Activated T-cell treated with anti-CD3 and anti-CD28 coated beads, Interleukin-2, amount 50 U/mL, for 24 hours (primary cell): ENCODE results near the gene SALL3.
"Not testable (repeated sequence)": the region's sequence is repeated elsewhere in the genome, so short reads cannot be mapped to it uniquely, and the experiment has no call there.

Experiments
- DNase-seq: peaks from one replicate; pipeline ENCODE4 v3.0.0-alpha.2; 2020
- H3K27ac Mint-ChIP-seq: 2 replicates; pipeline ENCODE4 v1.8.0; 2020; ENCODE audit warnings: mild to moderate bottlenecking, mixed read lengths
- H3K27me3 Mint-ChIP-seq: 2 replicates; pipeline ENCODE4 v1.8.0; 2020; ENCODE audit warnings: mixed read lengths
- H3K36me3 Mint-ChIP-seq: 2 replicates; pipeline ENCODE4 v1.8.0; 2020; ENCODE audit warnings: low read depth, mixed read lengths
- H3K4me1 Mint-ChIP-seq: 2 replicates; pipeline ENCODE4 v1.8.0; 2020; ENCODE audit warnings: low read depth, mixed read lengths
- H3K4me3 Mint-ChIP-seq: 2 replicates; pipeline ENCODE4 v1.8.0; 2020; ENCODE audit warnings: mild to moderate bottlenecking, moderate library complexity, mixed read lengths
- H3K9me3 Mint-ChIP-seq: 2 replicates; pipeline ENCODE4 v1.8.0; 2020; ENCODE audit warnings: mixed read lengths

SALL3 gene

GRCh38 chr18:78949216-78949615 is 30.4 kb upstream of the SALL3 start:
- DNase-seq: no peak
- Mint-ChIP-seq H3K9me3 (peaks cover 5% of the 10 kb centered on the region), H3K36me3 (no peaks in the 10 kb centered on the region), H3K4me1 (no peaks in the 10 kb centered on the region), H3K27me3 (peaks cover 26% of the 10 kb centered on the region), H3K4me3 (no peak overlapping the region), H3K27ac (no peak overlapping the region)

- no peaks in the 10 kb centered on the region for H3K36me3 Mint-ChIP-seq
- H3K27me3 Mint-ChIP-seq: peaks cover 23% of the 10 kb centered on the region
- H3K4me3 Mint-ChIP-seq: no peak overlapping the region
- no peak overlapping the region for H3K27ac Mint-ChIP-seq
- no peaks in the 10 kb centered on the region for H3K4me1 Mint-ChIP-seq
- peaks cover 5% of the 10 kb centered on the region for H3K9me3 Mint-ChIP-seq
- no peak for DNase-seq
Measured at GRCh38 chr18:78950386-78950785, 29.2 kb upstream of the SALL3 start.

DNA sequence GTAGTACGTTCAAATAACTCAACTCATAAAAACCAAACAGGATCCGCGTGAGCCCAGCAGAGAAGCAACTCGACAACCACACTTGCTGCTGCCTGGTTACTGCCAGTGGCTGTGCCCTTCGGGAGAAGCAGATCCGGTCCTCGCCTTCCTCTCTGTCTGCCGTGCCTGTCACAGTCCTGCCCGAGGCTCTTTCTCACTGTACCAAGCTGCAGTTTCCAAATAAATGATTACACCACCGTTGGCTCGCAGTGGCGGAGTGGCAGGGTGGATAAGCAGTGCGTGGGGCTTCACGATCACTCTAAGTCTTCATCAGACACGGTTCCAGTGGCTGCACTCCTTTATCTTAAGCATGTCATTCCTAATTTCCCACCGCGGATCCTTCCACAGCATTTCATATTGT is 26.1 kb upstream of the SALL3 start:
- H3K4me1 Mint-ChIP-seq: no peaks in the 10 kb centered on the region
- no peak overlapping the region for H3K4me3 Mint-ChIP-seq
- H3K27me3 Mint-ChIP-seq: peaks cover 6% of the 10 kb centered on the region
- no peaks in the 10 kb centered on the region for H3K36me3 Mint-ChIP-seq
- H3K9me3 Mint-ChIP-seq: peaks cover 5% of the 10 kb centered on the region
- DNase-seq: no peak
- no peak overlapping the region for H3K27ac Mint-ChIP-seq

- H3K4me1 Mint-ChIP-seq: no peaks in the 10 kb centered on the region
- H3K36me3 Mint-ChIP-seq: no peaks in the 10 kb centered on the region
- peaks cover 5% of the 10 kb centered on the region for H3K9me3 Mint-ChIP-seq
- no peak overlapping the region for H3K27ac Mint-ChIP-seq
- peaks cover 4% of the 10 kb centered on the region for H3K27me3 Mint-ChIP-seq
- DNase-seq: no peak
- no peak overlapping the region for H3K4me3 Mint-ChIP-seq
Measured at GRCh38 chr18:78955051-78955450, 24.6 kb upstream of the SALL3 start.

DNA sequence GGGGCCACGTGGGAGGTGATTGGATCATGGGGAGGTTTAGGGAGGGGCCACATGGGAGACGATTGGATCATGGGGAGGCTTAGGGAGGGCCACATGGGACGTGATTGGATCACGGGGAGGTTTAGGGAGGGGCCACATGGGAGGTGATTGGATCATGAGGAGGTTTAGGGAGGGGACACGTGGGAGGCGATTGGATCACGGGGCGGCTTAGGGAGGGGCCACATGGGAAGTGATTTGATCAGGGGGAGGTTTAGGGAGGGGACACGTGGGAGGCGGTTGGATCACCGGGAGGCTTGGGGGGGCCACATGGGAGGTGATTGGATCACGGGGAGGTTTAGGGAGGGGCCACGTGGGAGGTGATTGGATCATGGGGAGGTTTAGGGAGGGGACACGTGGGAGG is 22.5 kb upstream of the SALL3 start:
- Mint-ChIP-seq H3K27me3 (peaks cover 4% of the 10 kb centered on the region), H3K36me3 (no peaks in the 10 kb centered on the region), H3K4me1 (no peaks in the 10 kb centered on the region), H3K4me3 (no peak overlapping the region), H3K9me3 (peaks cover 5% of the 10 kb centered on the region), H3K27ac (no peak overlapping the region)
- DNase-seq: no peak

DNA sequence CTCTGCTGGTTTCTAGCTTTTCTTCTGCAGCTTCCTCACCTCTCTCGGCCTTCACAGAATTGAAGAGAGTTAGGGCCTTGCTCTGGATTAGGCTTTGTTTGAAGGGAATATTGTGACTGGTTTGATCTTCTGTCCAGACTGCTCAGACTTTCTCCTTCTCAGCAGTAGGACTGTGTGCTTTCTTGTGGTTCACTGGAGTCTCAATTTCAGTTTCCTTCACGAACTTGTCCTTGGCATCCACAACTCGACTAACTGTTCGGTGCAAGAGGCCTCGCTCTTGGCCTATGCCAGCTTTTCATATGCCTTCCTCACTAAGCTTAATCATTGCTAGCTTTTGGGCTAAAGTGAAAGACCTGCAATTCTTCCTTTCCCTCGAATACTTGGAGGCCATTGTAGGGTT is 18.9 kb upstream of the SALL3 start:
- DNase-seq: no peak
- Mint-ChIP-seq H3K4me1 (no peaks in the 10 kb centered on the region), H3K9me3 (peaks cover 18% of the 10 kb centered on the region), H3K27ac (no peak overlapping the region), H3K4me3 (no peak overlapping the region), H3K36me3 (no peaks in the 10 kb centered on the region), H3K27me3 (peaks cover 3% of the 10 kb centered on the region)

- H3K36me3 Mint-ChIP-seq: no peaks in the 10 kb centered on the region
- DNase-seq: no peak
- peaks cover 3% of the 10 kb centered on the region for H3K27me3 Mint-ChIP-seq
- H3K4me3 Mint-ChIP-seq: no peak overlapping the region
- H3K4me1 Mint-ChIP-seq: no peaks in the 10 kb centered on the region
- H3K9me3 Mint-ChIP-seq: peaks cover 18% of the 10 kb centered on the region
- H3K27ac Mint-ChIP-seq: no peak overlapping the region
Measured at GRCh38 chr18:78962098-78962497, 17.5 kb upstream of the SALL3 start.

GRCh38 chr18:78964727-78965126 is 14.9 kb upstream of the SALL3 start:
- not testable (repeated sequence) for H3K36me3 Mint-ChIP-seq, DNase-seq, H3K4me1 Mint-ChIP-seq, H3K27ac Mint-ChIP-seq, H3K4me3 Mint-ChIP-seq
- H3K9me3 Mint-ChIP-seq: peaks cover 18% of the 10 kb centered on the region
- H3K27me3 Mint-ChIP-seq: peaks cover 23% of the 10 kb centered on the region

DNA sequence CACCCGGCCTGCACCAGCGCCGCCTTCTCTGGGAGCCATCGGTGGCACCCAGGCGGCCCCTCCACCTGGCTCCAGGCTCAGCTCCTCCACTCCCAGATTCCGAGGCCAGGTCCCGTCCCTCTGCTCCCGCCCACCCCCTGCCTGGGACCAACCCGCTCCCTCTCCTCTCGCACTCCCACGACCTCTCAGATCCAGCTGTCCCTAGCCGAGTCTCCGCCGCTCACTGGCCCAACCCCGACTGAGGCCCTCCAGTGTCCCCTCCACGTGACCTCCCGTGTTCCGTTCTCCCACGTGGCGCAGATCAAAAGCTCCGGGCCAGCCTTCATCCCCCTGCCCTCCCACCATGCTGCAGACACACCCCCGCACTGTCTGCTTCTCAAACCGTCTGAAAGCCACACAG is 14.4 kb upstream of the SALL3 start:
- Mint-ChIP-seq H3K27me3 (peaks cover 29% of the 10 kb centered on the region), H3K4me1 (peaks cover 2% of the 10 kb centered on the region), H3K36me3 (no peaks in the 10 kb centered on the region), H3K27ac (no peak overlapping the region), H3K9me3 (peaks cover 18% of the 10 kb centered on the region), H3K4me3 (no peak overlapping the region)
- no peak for DNase-seq

- H3K4me3 Mint-ChIP-seq: no peak overlapping the region
- H3K36me3 Mint-ChIP-seq: no peaks in the 10 kb centered on the region
- peaks cover 18% of the 10 kb centered on the region for H3K9me3 Mint-ChIP-seq
- H3K27me3 Mint-ChIP-seq: peaks cover 38% of the 10 kb centered on the region
- H3K4me1 Mint-ChIP-seq: peaks cover 2% of the 10 kb centered on the region
- no peak overlapping the region for H3K27ac Mint-ChIP-seq
- no peak for DNase-seq
Measured at GRCh38 chr18:78965917-78966792, 13.5 kb upstream of the SALL3 start.

DNA sequence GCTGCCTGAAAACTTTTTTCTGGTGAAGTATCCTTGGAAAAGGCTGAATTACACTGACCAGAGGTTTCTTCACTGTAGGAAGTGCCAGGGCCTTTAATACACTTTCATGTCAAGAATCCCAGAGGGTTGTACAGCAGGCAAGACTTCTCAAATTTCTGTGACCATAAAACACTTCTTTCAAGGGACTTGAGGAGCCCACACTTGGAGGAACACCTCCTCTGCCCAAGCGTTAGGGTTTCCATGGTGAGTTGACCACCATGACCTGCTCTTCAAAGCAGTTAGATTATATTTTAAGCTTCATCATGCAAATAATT is 12.9 kb upstream of the SALL3 start:
- DNase-seq: no peak

GRCh38 chr18:78967692-78968091 is 11.9 kb upstream of the SALL3 start:
- Mint-ChIP-seq H3K9me3 (peaks cover 8% of the 10 kb centered on the region), H3K4me3 (no peak overlapping the region), H3K27ac (no peak overlapping the region)

More for the DNA sequence above, 12.9 kb upstream of the SALL3 start:
- Mint-ChIP-seq H3K36me3 (no peaks in the 10 kb centered on the region), H3K4me3 (no peak overlapping the region), H3K27me3 (peaks cover 44% of the 10 kb centered on the region), H3K27ac (no peak overlapping the region), H3K4me1 (peaks cover 2% of the 10 kb centered on the region), H3K9me3 (peaks cover 17% of the 10 kb centered on the region)

GRCh38 chr18:78969574-78970315 is 9.9 kb upstream of the SALL3 start:
- Mint-ChIP-seq H3K27ac (no peak overlapping the region), H3K9me3 (no peaks in the 10 kb centered on the region), H3K36me3 (no peaks in the 10 kb centered on the region), H3K4me1 (peaks cover 6% of the 10 kb centered on the region), H3K4me3 (no peak overlapping the region), H3K27me3 (peaks cover 60% of the 10 kb centered on the region)
- DNase-seq: no peak

More at GRCh38 chr18:78967692-78968091, 11.9 kb upstream of the SALL3 start:
- peaks cover 53% of the 10 kb centered on the region for H3K27me3 Mint-ChIP-seq
- no peaks in the 10 kb centered on the region for H3K36me3 Mint-ChIP-seq
- no peak for DNase-seq
- H3K4me1 Mint-ChIP-seq: peaks cover 2% of the 10 kb centered on the region

DNA sequence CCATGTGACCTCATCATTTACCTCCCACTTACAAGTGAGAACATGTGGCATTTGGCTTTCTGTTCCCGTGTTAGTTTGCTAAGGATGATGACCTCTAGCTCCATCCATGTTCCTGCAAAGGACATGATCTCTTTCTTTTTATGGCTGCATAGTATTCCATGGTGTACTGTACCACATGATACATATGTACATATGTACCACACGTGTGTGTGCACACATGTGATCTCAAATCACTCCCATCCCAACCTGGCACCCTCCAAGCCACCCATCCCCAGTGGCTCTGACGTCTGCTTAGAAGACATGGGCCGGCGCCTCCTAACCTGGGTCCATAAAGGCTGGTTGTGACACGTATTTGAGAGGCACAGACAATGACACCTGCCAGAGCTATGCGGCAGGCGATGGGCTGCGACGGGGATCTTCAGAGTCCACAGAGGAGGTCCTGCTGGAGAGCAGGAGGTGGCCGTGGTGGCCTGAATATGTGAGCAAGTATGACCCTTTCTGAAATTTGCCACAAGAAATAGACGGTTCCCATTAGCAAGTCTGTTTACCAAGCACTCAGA is 8.8 kb upstream of the SALL3 start:
- no peaks in the 10 kb centered on the region for H3K9me3 Mint-ChIP-seq
- H3K4me1 Mint-ChIP-seq: peaks cover 8% of the 10 kb centered on the region
- H3K4me3 Mint-ChIP-seq: no peak overlapping the region
- no peak overlapping the region for H3K27ac Mint-ChIP-seq
- DNase-seq: no peak
- H3K27me3 Mint-ChIP-seq: peaks cover 67% of the 10 kb centered on the region
- no peaks in the 10 kb centered on the region for H3K36me3 Mint-ChIP-seq
